Small intestine (tissue), 7 donors: Measurements from ENCODE around the gene USP10. TPM values are rescaled to one million over a fixed set of nuclear protein-coding genes. Genes with fewer than 3 reads are reported as not detected.
"Not testable (repeated sequence)": the region's sequence is repeated elsewhere in the genome, so short reads cannot be mapped to it uniquely, and the experiment has no call there.

ENCODE experiments used
- DNase-seq, 2 donors: peaks; one replicate each; pipeline versions ENCODE4 v3.0.0 to v3.0.0-alpha.2; 2013
- FAIRE-seq: peaks from 2 replicates; lab custom pipeline; 2012; peaks lifted over from hg19 to GRCh38; lab: Jason Lieb, UNC
- H3K27ac ChIP-seq, 3 donors: one replicate each; pipeline ENCODE4 v1.5.1; 2013; ENCODE audit warnings: low read length in 2 of 3, mild to moderate bottlenecking in 2 of 3, control low read depth in 1 of 3, inconsistent platforms in 1 of 3, low read depth in 1 of 3, moderate library complexity in 1 of 3
- H3K27me3 ChIP-seq, 3 donors: one replicate each; pipeline ENCODE4 v1.6.1; 2013; ENCODE audit warnings: low read length in 3 of 3, inconsistent platforms in 1 of 3; ENCODE audit not compliant: control insufficient read depth in 3 of 3, insufficient read depth in 3 of 3
- H3K36me3 ChIP-seq, 3 donors: one replicate each; pipeline ENCODE4 v1.6.1; 2013; ENCODE audit warnings: low read length in 3 of 3, inconsistent platforms in 1 of 3, low read depth in 1 of 3, mild to moderate bottlenecking in 1 of 3, moderate library complexity in 1 of 3; ENCODE audit not compliant: control insufficient read depth in 3 of 3, insufficient read depth in 2 of 3
- H3K4me1 ChIP-seq, 3 donors: one replicate each; pipeline ENCODE4 v1.6.1; 2013; ENCODE audit warnings: low read length in 2 of 3, inconsistent platforms in 1 of 3, low read depth in 1 of 3, mild to moderate bottlenecking in 1 of 3, moderate library complexity in 1 of 3; ENCODE audit not compliant: control insufficient read depth in 3 of 3, insufficient read depth in 2 of 3
- H3K4me3 ChIP-seq, 3 donors: one replicate each; pipeline ENCODE4 v1.5.1; 2013; ENCODE audit warnings: low read length in 3 of 3, control low read depth in 1 of 3, inconsistent platforms in 1 of 3, low read depth in 1 of 3, mild to moderate bottlenecking in 1 of 3, moderate library complexity in 1 of 3
- H3K9me3 ChIP-seq, 2 donors: one replicate each; pipeline ENCODE4 v1.6.1; 2013; ENCODE audit warnings: low read depth in 1 of 2, low read length in 1 of 2; ENCODE audit not compliant: control insufficient read depth in 2 of 2, insufficient read depth in 1 of 2
- WGBS, 3 donors: extraction: QIAGEN DNeasy Blood & Tissue Kit; methylation state at CpG; one replicate each; pipeline ENCODE4 v1.1.7; 2013; 5-methylcytosine and 5-hydroxymethylcytosine counted together
- polyA plus RNA-seq, 4 donors: library from polyadenylated mRNA; stranded (reverse) in 3 of 4; unstranded in 1 of 4; fragments of 200-250 nt in 3 of 4; fragments of 120-200 nt in 1 of 4; gene quantifications; one replicate each; pipeline versions ENCODE4 v1.2.1 to v1.2.3, GENCODE V29; 2013
- donor health status: healthy with polysubstance abuse.
- donor health status: control.
- donor health status: control.
- donor health status: Bipolar disorder and iron deficiency.
- donor health status: healthy.

USP10 gene
- polyA plus RNA-seq, 4 donors, result 22.4 to 67.1 (median 32.1) TPM

GRCh38 chr16:84740596-84741116 lies 40.9 kb downstream of the USP10 start:
- no peak overlapping the region for H3K27ac ChIP-seq

GRCh38 chr16:84741340-84741830 lies 41.6 kb downstream of the USP10 start:
- DNase-seq, result no peak
- peaks cover 2 to 39% (median 8%) of the 10 kb centered on the region in 3 donors for H3K4me1 ChIP-seq
- 32 to 36% (median 35%) methylated on average over 4 of the region's 4 CpGs for WGBS, 3 donors
- no peaks in the 10 kb centered on the region for H3K9me3 ChIP-seq
- H3K27me3 ChIP-seq, result no peaks in the 10 kb centered on the region
- H3K27ac ChIP-seq, result no peak overlapping the region
- no peak overlapping the region for H3K4me3 ChIP-seq
- no peak for FAIRE-seq
- H3K36me3 ChIP-seq, result peaks cover 3 to 33% (median 11%) of the 10 kb centered on the region in 3 donors

More at GRCh38 chr16:84740596-84741116, 40.9 kb downstream of the USP10 start:
- no peaks in the 10 kb centered on the region for H3K9me3 ChIP-seq
- H3K27me3 ChIP-seq, result no peaks in the 10 kb centered on the region
- peaks cover 4 to 46% (median 8%) of the 10 kb centered on the region in 3 donors for H3K4me1 ChIP-seq
- no peak overlapping the region for H3K4me3 ChIP-seq
- DNase-seq (no peak), FAIRE-seq (no peak)
- H3K36me3 ChIP-seq, result peaks cover 3 to 31% (median 9%) of the 10 kb centered on the region in 3 donors
- WGBS, 3 donors, result 21 to 59% (median 32%) methylated on average over 5 of the region's 5 CpGs

GRCh38 chr16:84742641-84743092 lies 42.9 kb downstream of the USP10 start:
- Histone ChIP-seq H3K4me3 (no peak overlapping the region), H3K27me3 (no peaks in the 10 kb centered on the region), H3K9me3 (no peaks in the 10 kb centered on the region), H3K27ac (no peak overlapping the region), H3K4me1 (peaks cover 2 to 26% (median 8%) of the 10 kb centered on the region in 3 donors), H3K36me3 (peaks cover 3 to 41% (median 12%) of the 10 kb centered on the region in 3 donors)
- FAIRE-seq, result no peak
- 84 to 88% (median 88%) methylated on average over 10 of the region's 10 CpGs for WGBS, 3 donors
- DNase-seq, result no peak

- no peak for DNase-seq
- no peak for FAIRE-seq
- Histone ChIP-seq H3K36me3 (peaks cover 3 to 45% (median 12%) of the 10 kb centered on the region in 3 donors), H3K27ac (no peak overlapping the region), H3K27me3 (no peaks in the 10 kb centered on the region), H3K9me3 (no peaks in the 10 kb centered on the region), H3K4me3 (no peak overlapping the region), H3K4me1 (peaks cover 0 to 5% (median 0%) of the 10 kb centered on the region in 3 donors)
- 82 to 91% (median 90%) methylated on average over 6 of the region's 6 CpGs for WGBS, 3 donors
These were observed 46.4 kb downstream of the USP10 start for GRCh38 chr16:84746231-84746630.

- Histone ChIP-seq H3K27ac (no peak overlapping the region), H3K9me3 (no peaks in the 10 kb centered on the region), H3K27me3 (no peaks in the 10 kb centered on the region), H3K4me1 (no peaks in the 10 kb centered on the region), H3K4me3 (no peak overlapping the region), H3K36me3 (peaks cover 3 to 39% (median 9%) of the 10 kb centered on the region in 3 donors)
- WGBS, 3 donors, result 94 to 95% (median 95%) methylated on average over 11 of the region's 11 CpGs
- DNase-seq, result no peak
- no peak for FAIRE-seq
These were observed 47.1 kb downstream of the USP10 start for GRCh38 chr16:84746875-84747274.

GRCh38 chr16:84748247-84748646 lies 48.4 kb downstream of the USP10 start:
- H3K27ac ChIP-seq, H3K4me1 ChIP-seq, H3K27me3 ChIP-seq, DNase-seq, H3K4me3 ChIP-seq, FAIRE-seq, H3K9me3 ChIP-seq: not testable (repeated sequence)
- 86 to 92% (median 88%) methylated on average over 11 of the region's 11 CpGs for WGBS, 3 donors
- peaks cover 0 to 30% (median 9%) of the 10 kb centered on the region in 3 donors for H3K36me3 ChIP-seq

GRCh38 chr16:84749072-84749471 lies 49.3 kb downstream of the USP10 start:
- Histone ChIP-seq H3K36me3 (peaks cover 0 to 32% (median 9%) of the 10 kb centered on the region in 3 donors), H3K4me3 (no peak overlapping the region), H3K27me3 (no peaks in the 10 kb centered on the region), H3K4me1 (no peaks in the 10 kb centered on the region), H3K9me3 (no peaks in the 10 kb centered on the region), H3K27ac (no peak overlapping the region)
- no peak for FAIRE-seq
- no peak for DNase-seq
- WGBS, 3 donors, result 86 to 96% (median 94%) methylated on average over 2 of the region's 2 CpGs

GRCh38 chr16:84749815-84750214 lies 50.0 kb downstream of the USP10 start:
- H3K9me3 ChIP-seq, result no peaks in the 10 kb centered on the region
- DNase-seq (no peak), FAIRE-seq (no peak)
- peaks cover 0 to 28% (median 6%) of the 10 kb centered on the region in 3 donors for H3K36me3 ChIP-seq
- no peaks in the 10 kb centered on the region for H3K27me3 ChIP-seq
- H3K27ac ChIP-seq, result peak overlapping the region in 1 of 3 donors; percentile 45
- no peak overlapping the region for H3K4me3 ChIP-seq
- 68 to 89% (median 80%) methylated on average over 8 of the region's 8 CpGs for WGBS, 3 donors
- H3K4me1 ChIP-seq, result peaks cover 0 to 6% (median 0%) of the 10 kb centered on the region in 3 donors
